GM19023 (cell line): ENCODE data around the gene H2AZ1.
"Not testable (repeated sequence)": the region's sequence is repeated elsewhere in the genome, so short reads cannot be mapped to it uniquely, and the experiment has no call there.

Experiments used
- ATAC-seq: cut with Tn5 transposase; IDR thresholded peaks from one replicate; pipeline ENCODE4 v1.9.1; 2021; ENCODE audit warnings: mild to moderate bottlenecking, moderate library complexity; ENCODE audit not compliant: unreplicated experiment

The H2AZ1 gene

GRCh38 chr4:99949999-99950912 lies at the start of gene H2AZ1:
H2AZ1 (minus strand) TSS chr4:99950275; CDS start chr4:99950170, 105 bp downstream.
- peak; percentile 65 for ATAC-seq

GRCh38 chr4:99998062-99998867 lies 48.2 kb upstream of the H2AZ1 start:
- ATAC-seq, result no peak

GRCh38 chr4:99991741-99992140 lies 41.7 kb upstream of the H2AZ1 start:
- ATAC-seq, result no peak

- no peak for ATAC-seq
Observed at GRCh38 chr4:99987681-99988080, 37.6 kb upstream of the H2AZ1 start.

- ATAC-seq, result no peak
Observed at GRCh38 chr4:99986792-99987191, 36.7 kb upstream of the H2AZ1 start.

- no peak for ATAC-seq
Observed at GRCh38 chr4:99983289-99983943, 33.3 kb upstream of the H2AZ1 start.

GRCh38 chr4:99979872-99980271 lies 29.8 kb upstream of the H2AZ1 start:
- no peak for ATAC-seq

- ATAC-seq, result no peak
Observed at GRCh38 chr4:99971453-99972111, 21.5 kb upstream of the H2AZ1 start.

GRCh38 chr4:99968330-99968729 lies 18.3 kb upstream of the H2AZ1 start:
- ATAC-seq, result no peak

- ATAC-seq, result no peak
Observed at GRCh38 chr4:99966692-99967091, 16.6 kb upstream of the H2AZ1 start.

GRCh38 chr4:99965674-99966350 lies 15.7 kb upstream of the H2AZ1 start:
- ATAC-seq, result no peak

GRCh38 chr4:99965173-99965572 lies 15.1 kb upstream of the H2AZ1 start:
- ATAC-seq, result no peak

GRCh38 chr4:99961711-99962110 lies 11.6 kb upstream of the H2AZ1 start:
- ATAC-seq, result no peak

GRCh38 chr4:99960648-99961047 lies 10.6 kb upstream of the H2AZ1 start:
- no peak for ATAC-seq

- not testable (repeated sequence) for ATAC-seq
Observed at GRCh38 chr4:99958207-99958606, 8.1 kb upstream of the H2AZ1 start.

GRCh38 chr4:99950913-99951254 lies 809 bp upstream of the H2AZ1 start:
- no peak for ATAC-seq

- peak; percentile 13 for ATAC-seq
Observed at GRCh38 chr4:99949034-99949998, 759 bp downstream of the H2AZ1 start.

- ATAC-seq, result no peak
Observed at GRCh38 chr4:99947608-99948007, 2.5 kb downstream of the H2AZ1 start.

- no peak for ATAC-seq
Observed at GRCh38 chr4:99947190-99947578, 2.9 kb downstream of the H2AZ1 start.
